Measurements from ENCODE around the gene ZBTB7C.

DNA sequence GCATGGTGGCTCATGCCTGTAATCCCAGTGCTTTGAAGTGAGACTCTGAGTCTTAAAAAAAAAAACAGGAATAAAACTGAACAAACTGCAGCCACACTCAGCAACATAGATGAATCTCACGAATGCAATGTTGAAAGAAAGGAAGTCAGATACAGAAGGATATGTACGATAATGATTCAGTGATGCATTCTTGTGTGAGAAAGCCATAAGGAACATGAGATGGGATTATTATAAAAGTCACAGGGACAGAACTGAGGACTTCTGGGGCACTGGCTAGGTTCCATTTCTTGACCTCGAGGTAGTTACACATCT is 421.8 kb downstream of the ZBTB7C start:
- TF ChIP-seq POLR2A (IDR thresholded peaks at IDR 0.05; ENCODE audit: low read depth, low read length) (no peak), POU2F2 (IDR thresholded peaks at IDR 0.05; ENCODE audit: low read depth, low read length) (no peak), SPI1 (IDR thresholded peaks at IDR 0.05; ENCODE audit: low read depth, low read length) (no peak), POLR2AphosphoS5 (IDR thresholded peaks at IDR 0.05; ENCODE audit: low read depth, low read length) (no peak)

Measured in GM12891 (cell line).